GF-D8 (cell line): ENCODE measurements around the gene ATP2B2.
"Not testable (repeated sequence)": the region's sequence is repeated elsewhere in the genome, so short reads cannot be mapped to it uniquely, and the experiment has no call there.

Source experiments
- DNase-seq: peaks from one replicate; lab custom pipeline; 2025; lab: John Stamatoyannopoulos, UW

ATP2B2 gene

DNA sequence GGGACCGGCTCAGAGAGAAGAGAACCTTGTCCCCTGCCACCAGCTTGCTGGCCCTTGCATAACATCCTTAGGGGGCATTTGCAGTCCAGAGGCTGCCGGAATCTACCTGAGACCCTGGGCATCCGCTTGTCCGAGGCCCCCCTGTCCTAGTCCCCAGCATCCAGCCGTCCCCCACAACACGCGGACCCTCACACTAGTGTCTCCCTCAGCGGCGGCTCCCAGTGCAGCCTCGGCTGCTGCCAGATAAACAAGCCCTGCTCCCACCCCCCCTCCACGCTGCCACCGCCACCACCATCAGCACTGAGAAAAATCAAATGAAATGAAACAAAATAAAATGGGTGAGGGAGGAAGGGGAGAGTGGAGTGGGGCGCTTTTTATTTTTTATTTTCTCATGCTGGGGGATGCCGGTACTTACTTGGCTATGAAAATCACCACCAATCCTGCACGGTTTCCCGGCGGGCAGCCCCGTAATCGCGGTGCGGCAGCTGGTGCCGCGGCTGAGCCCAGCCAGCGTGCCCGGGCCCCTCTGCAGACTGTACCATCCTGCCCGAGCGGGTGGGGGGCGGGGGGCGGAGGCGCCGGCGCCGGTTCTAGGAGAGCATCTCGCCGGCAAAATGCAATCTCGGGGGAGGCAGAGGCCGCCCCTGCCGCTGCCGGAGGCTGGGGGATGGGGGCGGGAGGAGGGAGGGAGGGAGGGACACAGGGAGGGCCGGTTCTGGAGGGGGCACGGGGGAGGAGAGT, at the start of gene ATP2B2:
Gene ATP2B2 (minus strand): TSS at position 537 of the 741 bp plus-strand sequence. CDS start 56,043 bp downstream, outside the sequence.
- no peak for DNase-seq

- DNase-seq: no peak
These were observed 49.4 kb upstream of the ATP2B2 start for GRCh38 chr3:10554746-10555145.

DNA sequence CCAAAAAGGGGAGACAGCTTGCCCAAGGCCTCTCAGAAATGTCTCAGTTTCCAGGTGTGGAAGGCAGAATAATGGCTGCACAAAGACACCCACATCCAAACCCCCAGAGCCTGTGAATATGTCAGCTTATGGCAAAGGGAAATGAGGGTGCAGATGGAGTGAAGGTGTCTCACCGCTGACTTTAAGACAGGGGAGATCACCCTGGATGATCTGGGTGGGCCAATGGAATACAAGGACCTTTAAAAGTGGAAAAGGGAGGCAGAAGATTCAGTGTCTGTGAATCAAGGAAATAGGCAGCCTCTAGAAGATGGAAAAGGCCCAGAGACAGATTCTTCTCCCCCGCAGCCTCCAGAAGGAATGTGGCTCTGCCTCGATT, 48.8 kb upstream of the ATP2B2 start:
- no peak for DNase-seq

DNA sequence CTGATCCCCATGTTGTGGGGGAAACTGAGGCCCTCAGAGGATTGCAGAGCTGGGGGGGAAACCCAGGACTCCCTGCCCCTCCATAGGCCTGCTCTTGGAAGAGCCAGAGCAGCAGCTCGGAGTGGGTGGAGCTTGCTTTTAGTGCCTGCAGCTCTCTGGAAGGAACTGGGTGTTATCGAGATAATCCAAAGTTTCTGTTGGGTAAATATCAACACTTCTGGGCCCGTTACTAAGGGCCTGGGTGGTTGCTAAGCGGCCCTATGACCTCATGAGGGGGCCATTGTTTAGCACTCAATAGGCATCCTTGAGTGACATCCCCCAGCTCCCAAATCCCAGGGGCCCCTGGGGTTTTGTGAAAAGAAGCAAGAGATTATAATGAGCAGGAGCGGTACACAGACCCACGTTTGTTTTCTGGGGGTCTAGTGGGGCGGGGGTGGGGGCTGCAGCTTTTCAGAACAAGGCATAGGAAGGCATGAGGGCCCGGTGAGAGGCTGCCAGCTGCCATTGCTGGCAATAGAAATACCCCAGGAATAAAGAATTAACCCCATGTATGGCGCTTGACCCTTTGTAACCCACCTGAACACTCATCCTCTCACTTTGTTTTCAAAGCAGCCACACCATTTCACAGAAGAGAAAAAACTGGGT, 48.3 kb upstream of the ATP2B2 start:
- no peak for DNase-seq

GRCh38 chr3:10552631-10552943, 47.2 kb upstream of the ATP2B2 start:
- no peak for DNase-seq

DNA sequence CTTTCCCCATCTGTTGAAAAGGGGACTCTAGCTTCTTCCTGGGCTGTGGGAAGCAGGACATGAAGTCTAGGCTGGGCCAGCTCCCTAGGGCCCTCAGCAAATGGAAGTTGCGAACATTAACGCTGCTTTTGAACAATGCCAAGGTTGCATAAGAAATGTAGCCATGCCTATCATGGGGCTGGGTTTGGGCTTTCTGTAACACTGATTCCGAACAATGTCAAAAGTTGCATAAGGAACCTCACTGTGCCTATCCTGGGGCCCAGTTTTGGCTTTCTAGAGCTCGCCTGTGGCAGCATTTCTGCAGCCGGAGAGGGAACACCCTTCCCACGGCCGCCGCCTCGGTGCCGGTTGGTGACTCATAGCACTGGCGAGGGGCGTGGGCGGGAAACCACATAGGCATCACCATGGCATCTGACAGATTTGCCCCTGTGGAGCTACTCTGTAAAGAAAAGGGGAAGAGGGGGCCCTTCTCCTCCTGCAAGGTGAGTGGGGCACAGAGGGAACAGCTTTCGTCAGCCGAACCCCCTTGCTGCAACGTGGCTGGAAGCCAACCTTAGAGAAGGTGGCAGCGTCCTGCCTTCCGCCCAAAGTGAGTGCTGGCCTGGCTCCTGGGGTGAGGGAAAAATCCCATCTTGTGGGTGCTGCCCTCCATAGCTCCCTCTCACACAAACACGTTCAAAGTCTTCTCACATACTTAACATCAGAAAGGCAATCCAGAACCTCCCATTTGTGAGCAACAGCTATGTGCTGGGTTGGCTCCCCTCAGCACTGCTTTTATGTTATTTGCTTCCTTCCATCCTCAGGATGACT, 46.6 kb upstream of the ATP2B2 start:
- peak; percentile 8 for DNase-seq

DNA sequence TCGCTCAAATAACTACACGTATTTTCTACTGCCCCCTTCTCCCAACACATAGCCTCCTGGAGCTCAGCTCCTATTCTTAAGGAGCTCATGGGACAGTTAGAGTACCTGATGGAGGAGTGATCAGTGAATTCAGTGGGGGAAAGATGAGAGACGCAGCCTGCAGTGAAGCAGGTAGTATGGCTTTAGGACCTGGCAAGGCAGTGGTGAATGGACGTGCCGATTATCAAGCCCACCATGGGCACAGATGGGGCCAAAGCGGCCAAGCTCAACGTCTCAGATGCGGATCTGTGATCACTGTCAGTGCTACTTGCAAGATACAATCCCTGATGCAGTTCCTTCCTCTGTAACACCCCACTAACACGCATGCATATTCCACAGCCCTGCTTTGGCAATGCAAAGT, 45.8 kb upstream of the ATP2B2 start:
- DNase-seq: no peak

DNA sequence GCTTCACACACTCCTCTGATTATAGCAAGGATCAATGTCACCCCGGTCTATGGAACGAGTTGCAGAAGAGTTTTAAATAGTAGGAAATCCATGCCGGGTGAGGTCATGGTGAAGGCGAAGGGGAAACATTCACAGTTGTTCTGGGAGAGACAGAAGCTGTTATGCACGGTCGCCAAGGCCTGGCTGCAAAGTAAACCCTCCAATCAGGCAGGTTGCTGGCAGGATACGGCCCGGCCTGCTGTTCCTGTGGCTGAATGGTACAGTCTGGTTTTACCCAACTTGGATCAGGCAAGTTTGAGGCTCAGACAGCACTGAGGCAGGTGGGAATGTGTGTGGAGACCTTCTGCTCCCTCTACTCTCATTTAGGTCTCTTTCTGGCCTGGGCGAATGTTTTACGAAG, 45.3 kb upstream of the ATP2B2 start:
- no peak for DNase-seq

DNA sequence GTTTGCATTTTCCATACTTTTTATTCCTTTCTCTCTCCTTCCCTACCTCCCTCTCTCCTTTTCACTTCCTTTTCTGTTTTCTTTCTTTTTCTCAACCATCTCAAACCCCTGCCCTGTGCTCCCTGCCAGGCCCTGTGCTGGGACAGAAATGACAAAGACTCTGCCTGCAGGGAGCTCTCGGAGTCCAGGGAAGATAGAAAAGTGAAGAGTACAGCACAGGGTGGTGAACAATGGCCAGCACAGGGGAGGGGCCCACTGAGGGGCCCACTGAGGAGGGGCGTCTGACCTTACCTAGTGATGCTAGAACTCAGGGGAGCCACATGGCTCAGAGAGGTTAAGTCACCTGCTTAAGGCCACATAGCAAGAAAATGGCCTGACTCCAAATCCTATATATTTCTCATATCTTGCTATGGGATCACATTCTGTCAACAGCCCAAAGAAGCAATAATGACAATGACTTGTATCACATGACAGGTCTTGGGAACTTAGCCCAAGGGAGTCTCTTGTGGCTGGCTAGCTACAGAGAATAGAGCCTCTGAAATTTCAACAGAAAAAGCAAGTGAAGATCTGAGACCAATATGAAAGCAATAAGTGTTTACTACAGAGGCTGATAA, 44.3 kb upstream of the ATP2B2 start:
- no peak for DNase-seq

DNA sequence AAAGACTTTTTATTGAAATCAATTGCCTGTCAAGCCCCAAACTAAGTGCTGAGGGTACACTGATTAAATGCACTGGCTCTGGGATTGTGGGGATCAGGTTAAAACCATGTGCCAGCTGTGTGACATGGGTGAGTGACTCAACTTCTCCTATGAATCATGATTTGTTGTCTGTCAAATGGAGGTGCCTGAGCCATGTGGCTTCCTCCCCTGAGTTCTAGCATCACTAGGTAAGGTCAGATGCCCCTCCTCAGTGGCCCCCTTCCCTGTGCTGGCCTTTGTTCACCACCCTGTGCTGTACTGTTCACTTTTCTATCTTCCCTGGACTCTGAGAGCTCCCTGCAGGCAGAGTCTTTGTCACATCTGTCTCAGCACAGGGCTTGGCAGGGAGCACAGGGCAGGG, 43.6 kb upstream of the ATP2B2 start:
- DNase-seq: no peak

DNA sequence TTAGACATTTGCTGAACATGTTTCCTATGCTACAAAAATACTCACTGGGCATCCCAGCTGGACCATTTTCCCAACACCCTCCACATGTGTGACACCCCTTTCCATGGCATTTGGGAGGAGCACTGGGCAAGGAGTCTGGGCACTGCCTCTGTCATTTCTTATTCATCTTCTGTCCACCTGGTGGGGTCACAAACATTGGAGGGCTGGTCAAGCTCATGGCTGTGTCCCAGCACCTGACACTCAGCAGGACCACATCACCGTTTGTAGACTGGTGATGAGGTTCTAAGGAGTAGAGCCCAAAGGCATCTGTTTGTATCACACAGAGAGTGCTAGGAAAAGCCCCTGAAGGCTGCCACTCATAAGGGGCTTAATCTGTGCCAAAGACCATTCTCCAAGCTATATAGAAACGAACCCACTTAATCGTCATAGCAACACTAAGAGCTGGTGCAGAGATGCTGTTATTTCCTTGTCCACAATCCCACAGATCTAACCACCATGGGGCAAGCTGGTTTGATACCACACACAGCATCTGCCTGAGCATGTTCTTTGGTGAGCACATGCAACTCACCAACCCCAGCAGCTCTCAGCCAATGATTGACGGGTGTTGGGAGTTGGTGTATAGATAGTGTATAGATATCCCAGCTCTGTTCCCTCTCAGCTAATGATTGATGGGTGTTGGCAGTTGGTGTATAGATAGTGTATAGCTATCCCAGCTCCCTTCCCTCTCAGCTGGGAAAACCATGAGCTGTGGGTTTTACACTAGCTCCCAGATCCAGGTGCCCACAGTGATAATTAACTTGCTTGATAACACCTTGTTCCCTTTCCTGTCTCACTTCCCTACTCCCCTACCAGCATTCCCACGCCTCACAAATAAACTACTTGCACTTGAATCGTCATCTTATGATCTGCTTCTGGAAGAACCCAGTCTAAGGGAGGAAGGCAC, 42.7 kb upstream of the ATP2B2 start:
- DNase-seq: no peak

- no peak for DNase-seq
These were observed 42.0 kb upstream of the ATP2B2 start for GRCh38 chr3:10547413-10547812.

- DNase-seq: no peak
These were observed 41.5 kb upstream of the ATP2B2 start for GRCh38 chr3:10546820-10547263.

DNA sequence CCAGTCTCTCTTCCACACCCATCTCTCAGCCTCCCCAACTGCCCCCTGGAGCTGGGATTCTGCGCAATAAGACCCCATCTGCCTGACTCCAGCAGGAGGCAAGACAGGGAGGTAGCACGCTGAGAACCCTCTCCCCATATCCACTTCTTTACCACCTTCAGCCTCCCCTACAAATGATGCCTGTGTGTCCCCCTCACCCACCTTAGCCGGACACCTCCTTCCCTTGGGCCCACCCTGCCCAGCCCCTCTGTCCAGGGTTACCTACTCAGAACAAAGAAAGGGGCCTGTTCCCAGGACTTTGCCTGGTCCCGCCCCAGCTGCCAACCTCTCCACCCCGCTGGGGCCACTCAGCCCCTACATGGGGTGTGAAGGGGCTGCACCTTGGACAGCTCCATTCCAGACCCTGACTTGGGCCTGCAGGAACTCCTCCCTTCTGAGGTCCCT, 40.8 kb upstream of the ATP2B2 start:
- DNase-seq: no peak

DNA sequence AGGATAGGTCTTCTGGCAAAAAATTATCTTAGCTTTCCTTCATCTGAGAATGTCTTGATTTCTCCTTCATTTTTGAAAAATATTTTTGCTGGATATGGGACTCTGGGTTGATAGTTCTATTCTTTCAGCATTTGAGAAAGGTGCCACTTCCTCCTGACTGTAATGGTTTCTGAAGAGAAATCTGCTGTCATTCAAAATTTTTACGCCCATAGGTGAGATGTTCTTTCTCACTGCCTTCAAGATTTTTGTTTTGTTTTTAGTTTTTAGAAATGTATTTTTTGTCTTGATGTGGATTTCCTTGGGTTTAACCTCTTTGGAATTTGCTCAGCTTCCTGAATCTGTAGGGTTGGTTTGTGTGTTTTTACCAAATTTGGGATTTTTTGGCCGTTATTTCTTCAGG, 37.1 kb upstream of the ATP2B2 start:
- DNase-seq: no peak

GRCh38 chr3:10540347-10540746, 35.0 kb upstream of the ATP2B2 start:
- DNase-seq: not testable (repeated sequence)

- no peak for DNase-seq
These were observed 28.7 kb upstream of the ATP2B2 start for GRCh38 chr3:10534066-10534465.

GRCh38 chr3:10533737-10534023, 28.3 kb upstream of the ATP2B2 start:
- no peak for DNase-seq

DNA sequence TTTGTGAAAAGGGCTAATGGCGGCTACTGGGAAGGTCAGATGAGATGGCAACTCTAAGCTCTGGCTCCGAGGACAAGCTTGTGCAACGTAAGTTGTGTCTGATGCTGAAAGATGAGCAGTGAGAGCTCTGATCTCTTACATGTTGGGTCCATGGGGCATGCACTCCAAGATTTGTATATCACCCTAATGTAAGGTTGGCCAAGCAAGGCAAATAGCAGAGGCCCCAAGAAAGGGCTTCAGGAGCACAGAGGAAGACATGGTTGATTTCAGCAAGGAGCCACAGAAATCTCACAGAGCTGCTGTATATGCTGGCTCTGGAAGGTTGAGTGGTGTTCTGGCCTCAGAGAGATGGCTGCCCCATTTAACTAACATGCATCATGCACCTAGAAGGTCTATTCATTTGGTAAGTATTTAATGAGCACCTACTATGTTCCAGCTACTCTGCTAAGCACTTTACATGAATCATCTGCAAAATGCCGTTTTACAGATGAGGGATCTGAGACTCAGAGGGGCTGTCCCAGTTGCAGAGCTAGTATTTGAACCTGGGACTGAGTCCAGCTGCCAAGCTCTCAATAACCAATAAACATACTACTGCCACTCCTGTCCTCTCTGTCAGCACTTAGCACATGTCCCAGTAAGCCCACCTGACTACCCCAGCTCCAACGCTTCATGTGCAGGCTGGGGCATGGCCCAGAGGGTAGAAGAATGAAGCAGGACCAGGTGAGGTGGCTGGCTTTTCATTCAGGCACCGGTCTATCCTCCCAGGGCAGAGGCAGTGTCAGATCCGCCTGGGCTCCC, 27.8 kb upstream of the ATP2B2 start:
- no peak for DNase-seq

GRCh38 chr3:10531031-10531430, 25.6 kb upstream of the ATP2B2 start:
- no peak for DNase-seq

- no peak for DNase-seq
These were observed 24.9 kb upstream of the ATP2B2 start for GRCh38 chr3:10530241-10530640.
